ENCODE data around the gene R3HDM4. TPM values are rescaled to one million over a fixed set of nuclear protein-coding genes. Genes with fewer than 3 reads are reported as not detected.

Gene R3HDM4
- total and polyA plus RNA-seq, 4 donors: 31.6 to 139 (median 77.7) TPM

- Histone ChIP-seq H3K36me3 (ENCODE audit: control insufficient read depth in 4 of 4, insufficient read depth in 4 of 4, low read length in 4 of 4) (no peaks in the 10 kb centered on the region), H3K27me3 (ENCODE audit: control insufficient read depth in 3 of 3, insufficient read depth in 3 of 3, low read length in 2 of 3) (no peaks in the 10 kb centered on the region), H3K9ac (ENCODE audit: insufficient read depth in 1 of 2, low read length in 2 of 2) (no peak overlapping the region), H3K27ac (ENCODE audit: low read depth in 1 of 2, low read length in 1 of 2) (no peak overlapping the region), H3K9me3 (ENCODE audit: control insufficient read depth in 4 of 4, insufficient read depth in 3 of 4, low read length in 3 of 4) (no peaks in the 10 kb centered on the region), H3K4me1 (ENCODE audit: control insufficient read depth in 5 of 5, insufficient read depth in 5 of 5, low read length in 5 of 5) (peaks cover 0 to 40% (median 10%) of the 10 kb centered on the region in 5 donors), H3K4me3 (no peak overlapping the region)
- TF ChIP-seq, protein P1, sequence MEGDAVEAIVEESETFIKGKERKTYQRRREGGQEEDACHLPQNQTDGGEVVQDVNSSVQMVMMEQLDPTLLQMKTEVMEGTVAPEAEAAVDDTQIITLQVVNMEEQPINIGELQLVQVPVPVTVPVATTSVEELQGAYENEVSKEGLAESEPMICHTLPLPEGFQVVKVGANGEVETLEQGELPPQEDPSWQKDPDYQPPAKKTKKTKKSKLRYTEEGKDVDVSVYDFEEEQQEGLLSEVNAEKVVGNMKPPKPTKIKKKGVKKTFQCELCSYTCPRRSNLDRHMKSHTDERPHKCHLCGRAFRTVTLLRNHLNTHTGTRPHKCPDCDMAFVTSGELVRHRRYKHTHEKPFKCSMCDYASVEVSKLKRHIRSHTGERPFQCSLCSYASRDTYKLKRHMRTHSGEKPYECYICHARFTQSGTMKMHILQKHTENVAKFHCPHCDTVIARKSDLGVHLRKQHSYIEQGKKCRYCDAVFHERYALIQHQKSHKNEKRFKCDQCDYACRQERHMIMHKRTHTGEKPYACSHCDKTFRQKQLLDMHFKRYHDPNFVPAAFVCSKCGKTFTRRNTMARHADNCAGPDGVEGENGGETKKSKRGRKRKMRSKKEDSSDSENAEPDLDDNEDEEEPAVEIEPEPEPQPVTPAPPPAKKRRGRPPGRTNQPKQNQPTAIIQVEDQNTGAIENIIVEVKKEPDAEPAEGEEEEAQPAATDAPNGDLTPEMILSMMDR (IDR thresholded peaks at IDR 0.05; ENCODE audit: control extremely low read depth, extremely low read depth): no peak
- ATAC-seq (ENCODE audit: insufficient read depth, low FRiP score): no peak
- 42 to 44% methylated on average over 32 to 33 of the region's 33 CpGs for WGBS, 2 donors
- peak; percentile 59 to 70 (median 65) for DNase-seq
Measured at GRCh38 chr19:953445-954271, 40.6 kb upstream of the R3HDM4 start.

- H3K27ac ChIP-seq (ENCODE audit: low read depth in 1 of 2, low read length in 1 of 2): no peak overlapping the region
- TF ChIP-seq, protein P1 (IDR thresholded peaks at IDR 0.05; ENCODE audit: control extremely low read depth, extremely low read depth): no peak
- ATAC-seq (ENCODE audit: insufficient read depth, low FRiP score): no peak
- H3K27me3 ChIP-seq (ENCODE audit: control insufficient read depth in 3 of 3, insufficient read depth in 3 of 3, low read length in 2 of 3): no peaks in the 10 kb centered on the region
- peaks cover 0 to 40% (median 10%) of the 10 kb centered on the region in 5 donors for H3K4me1 ChIP-seq (ENCODE audit: control insufficient read depth in 5 of 5, insufficient read depth in 5 of 5, low read length in 5 of 5)
- H3K36me3 ChIP-seq (ENCODE audit: control insufficient read depth in 4 of 4, insufficient read depth in 4 of 4, low read length in 4 of 4): no peaks in the 10 kb centered on the region
- WGBS, 2 donors: 11 to 23% methylated on average over 21 of the region's 21 CpGs
- H3K4me3 ChIP-seq: no peak overlapping the region
- peak; percentile 60 to 80 (median 66) for DNase-seq
- H3K9ac ChIP-seq (ENCODE audit: insufficient read depth in 1 of 2, low read length in 2 of 2): no peak overlapping the region
- H3K9me3 ChIP-seq (ENCODE audit: control insufficient read depth in 4 of 4, insufficient read depth in 3 of 4, low read length in 3 of 4): no peaks in the 10 kb centered on the region
Measured at GRCh38 chr19:952680-953444, 39.8 kb upstream of the R3HDM4 start.

DNA sequence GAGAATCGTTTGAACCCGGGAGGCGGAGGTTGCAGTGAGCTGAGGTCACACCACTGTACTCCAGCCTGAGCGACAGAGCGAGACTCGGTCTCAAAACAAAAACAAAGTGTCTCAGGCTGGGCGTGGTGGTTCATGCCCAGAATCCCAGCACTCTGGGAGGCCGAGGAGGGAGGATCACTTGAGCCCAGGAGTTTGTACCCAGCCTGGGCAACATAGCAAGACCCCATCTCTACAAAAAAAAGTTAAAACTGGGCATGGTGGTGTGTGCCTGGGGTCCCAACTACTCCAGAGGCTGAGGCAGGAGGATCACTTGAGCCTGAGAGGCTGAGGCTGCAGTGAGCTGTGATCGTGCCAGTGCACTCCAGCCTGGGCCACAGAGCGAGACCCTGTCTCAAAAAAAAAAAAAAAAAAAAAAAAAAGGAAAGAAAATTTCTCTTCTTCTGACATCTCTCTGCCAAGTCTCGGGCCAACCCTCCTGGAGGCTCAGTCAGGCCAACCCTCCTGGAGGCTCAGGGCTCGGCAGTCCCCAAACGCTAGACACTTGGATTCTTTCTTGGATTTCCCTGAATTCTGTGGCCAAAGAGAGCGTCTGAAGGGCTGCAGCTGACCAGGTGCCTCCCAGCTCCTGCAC lies 39.1 kb upstream of the R3HDM4 start:
- Histone ChIP-seq H3K9me3 (ENCODE audit: control insufficient read depth in 4 of 4, insufficient read depth in 3 of 4, low read length in 3 of 4) (no peaks in the 10 kb centered on the region), H3K9ac (ENCODE audit: insufficient read depth in 1 of 2, low read length in 2 of 2) (no peak overlapping the region), H3K4me1 (ENCODE audit: control insufficient read depth in 5 of 5, insufficient read depth in 5 of 5, low read length in 5 of 5) (peaks cover 0 to 39% (median 10%) of the 10 kb centered on the region in 5 donors), H3K4me3 (no peak overlapping the region), H3K27ac (ENCODE audit: low read depth in 1 of 2, low read length in 1 of 2) (no peak overlapping the region), H3K36me3 (ENCODE audit: control insufficient read depth in 4 of 4, insufficient read depth in 4 of 4, low read length in 4 of 4) (peaks cover 0 to 5% (median 0%) of the 10 kb centered on the region in 4 donors), H3K27me3 (ENCODE audit: control insufficient read depth in 3 of 3, insufficient read depth in 3 of 3, low read length in 2 of 3) (no peaks in the 10 kb centered on the region)
- TF ChIP-seq, protein P1 (IDR thresholded peaks at IDR 0.05; ENCODE audit: control extremely low read depth, extremely low read depth): no peak
- WGBS, 2 donors: 66 to 78% methylated on average over 14 of the region's 14 CpGs
- no peak for DNase-seq
- ATAC-seq (ENCODE audit: insufficient read depth, low FRiP score): no peak
